HEK293 (cell line): ENCODE results near the gene HCRTR2.

Experiments
- CTCF ChIA-PET: fragments of 350-600 bp; formaldehyde crosslinking; extraction: SDS; loops from one replicate; lab custom pipeline; 2021; ENCODE audit warnings: antibody characterized with exemption; lab: Yijun Ruan, JAX
- POLR2A ChIA-PET: fragments of 300-600 bp; formaldehyde crosslinking; extraction: SDS; loops from one replicate; lab custom pipeline; 2020; ENCODE audit warnings: antibody characterized with exemption, inconsistent platforms; lab: Yijun Ruan, JAX
- H3K27ac ChIP-seq: fragments of 200-500 bp; sonication (Bioruptor generic); 2 replicates; pipeline ENCODE4 v1.5.1; 2014; ENCODE audit warnings: low read depth, low read length, control low read depth, inconsistent platforms; ENCODE audit errors: extremely low read depth
- H3K36me3 ChIP-seq, 2 experiments: fragments of 200-500 bp in 1 of 2; sonication (Bioruptor generic) in 1 of 2; 1 replicate in 1 of 2; 2 replicates in 1 of 2; pipeline ENCODE4 v1.5.1; 2014 to 2017; ENCODE audit warnings: inconsistent platforms in 2 of 2, low read length in 2 of 2; ENCODE audit not compliant: control insufficient read depth in 2 of 2, insufficient read depth in 1 of 2
- H3K4me1 ChIP-seq: fragments of 200-500 bp; sonication (Bioruptor generic); 2 replicates; pipeline ENCODE4 v1.5.1; 2014; ENCODE audit warnings: mild to moderate bottlenecking, low read length, inconsistent platforms; ENCODE audit not compliant: control insufficient read depth, insufficient read depth
- H3K4me3 ChIP-seq: 2 replicates; pipeline ENCODE4 v1.5.1; 2011; ENCODE audit warnings: low read depth, mild to moderate bottlenecking, control low read depth, low read length, moderate library complexity
- H3K9me3 ChIP-seq: fragments of 200-500 bp; sonication (Bioruptor generic); 2 replicates; pipeline ENCODE4 v1.5.1; 2014; ENCODE audit warnings: low read depth, low read length, inconsistent platforms; ENCODE audit not compliant: control insufficient read depth, insufficient read depth
- GLI2 ChIP-seq: fragments of 450-650 bp; formaldehyde crosslinking; IDR thresholded peaks from 2 replicates; pipeline ENCODE4; 2017; ENCODE audit warnings: missing biosample characterization, missing genetic modification characterization, low read depth, borderline replicate concordance
- KLF9 ChIP-seq: fragments of 450-650 bp; formaldehyde crosslinking; IDR thresholded peaks from 2 replicates; pipeline ENCODE4 v1.5.1; 2016; ENCODE audit warnings: missing biosample characterization, missing genetic modification characterization, low read depth
- MYNN ChIP-seq: fragments of 450-650 bp; formaldehyde crosslinking; IDR thresholded peaks from 2 replicates; pipeline ENCODE4 v1.5.1; 2016; ENCODE audit warnings: missing biosample characterization, missing genetic modification characterization, borderline replicate concordance
- PRDM1 ChIP-seq: fragments of 450-650 bp; formaldehyde crosslinking; IDR thresholded peaks from 2 replicates; pipeline ENCODE4; 2016; ENCODE audit warnings: missing biosample characterization, missing genetic modification characterization
- SP7 ChIP-seq: fragments of 450-650 bp; formaldehyde crosslinking; IDR thresholded peaks from 2 replicates; pipeline ENCODE4 v1.5.1; 2016; ENCODE audit warnings: missing biosample characterization, missing genetic modification characterization
- ZBTB20 ChIP-seq: fragments of 450-650 bp; formaldehyde crosslinking; IDR thresholded peaks from 2 replicates; pipeline ENCODE4 v1.5.1; 2016; ENCODE audit warnings: missing biosample characterization, missing genetic modification characterization
- ZBTB8A ChIP-seq: fragments of 450-650 bp; formaldehyde crosslinking; IDR thresholded peaks from 2 replicates; pipeline ENCODE4 v1.5.1; 2016; ENCODE audit warnings: missing biosample characterization, missing genetic modification characterization
- ZIC2 ChIP-seq: fragments of 450-650 bp; formaldehyde crosslinking; IDR thresholded peaks from 2 replicates; pipeline ENCODE4 v1.5.1; 2016; ENCODE audit warnings: missing biosample characterization, missing genetic modification characterization
- ZNF10 ChIP-seq: fragments of 450-650 bp; formaldehyde crosslinking; IDR thresholded peaks from 2 replicates; pipeline ENCODE4 v1.5.1; 2017; ENCODE audit warnings: missing biosample characterization, missing genetic modification characterization
- ZNF211 ChIP-seq: fragments of 450-650 bp; formaldehyde crosslinking; IDR thresholded peaks from 2 replicates; pipeline ENCODE4 v1.5.1; 2016; ENCODE audit warnings: low read depth, missing biosample characterization, missing genetic modification characterization
- ZNF214 ChIP-seq: fragments of 450-650 bp; formaldehyde crosslinking; IDR thresholded peaks from 2 replicates; pipeline ENCODE4 v1.5.1; 2017; ENCODE audit warnings: missing biosample characterization, mild to moderate bottlenecking, missing genetic modification characterization, borderline replicate concordance
- ZNF23 ChIP-seq: fragments of 450-650 bp; formaldehyde crosslinking; IDR thresholded peaks from 2 replicates; pipeline ENCODE4 v1.5.1; 2016; ENCODE audit warnings: missing biosample characterization, missing genetic modification characterization, borderline replicate concordance
- ZNF274 ChIP-seq, 2 experiments: fragments of 200-500 bp in 1 of 2; fragments of 450-650 bp in 1 of 2; sonication (Bioruptor generic) in 1 of 2; formaldehyde crosslinking in 1 of 2; IDR thresholded peaks; 2 replicates each; pipeline versions ENCODE4 v1.5.1 to v1.6.1; 2014 to 2016; ENCODE audit warnings: borderline replicate concordance in 1 of 2, inconsistent platforms in 1 of 2, low read length in 1 of 2, missing biosample characterization in 1 of 2, missing genetic modification characterization in 1 of 2
- ZNF335 ChIP-seq: fragments of 450-650 bp; formaldehyde crosslinking; conservative IDR thresholded peaks from 2 replicates; pipeline ENCODE4 v1.5.1; 2016; ENCODE audit warnings: missing biosample characterization, missing genetic modification characterization
- ZNF354C ChIP-seq: fragments of 450-650 bp; formaldehyde crosslinking; IDR thresholded peaks from 2 replicates; pipeline ENCODE4 v1.5.1; 2016; ENCODE audit warnings: missing biosample characterization, missing genetic modification characterization, low read depth, borderline replicate concordance
- ZNF48 ChIP-seq: fragments of 450-650 bp; formaldehyde crosslinking; IDR thresholded peaks from 2 replicates; pipeline ENCODE4 v1.5.1; 2016; ENCODE audit warnings: missing biosample characterization, missing genetic modification characterization
- ZNF555 ChIP-seq: fragments of 450-650 bp; formaldehyde crosslinking; conservative IDR thresholded peaks from 2 replicates; pipeline ENCODE4 v1.5.1; 2017; ENCODE audit warnings: missing biosample characterization, mild to moderate bottlenecking, missing genetic modification characterization, inconsistent platforms
- ZNF560 ChIP-seq: fragments of 450-650 bp; formaldehyde crosslinking; IDR thresholded peaks from 2 replicates; pipeline ENCODE4 v1.5.1; 2017; ENCODE audit warnings: missing biosample characterization, missing genetic modification characterization, borderline replicate concordance
- ZNF707 ChIP-seq: fragments of 450-650 bp; formaldehyde crosslinking; IDR thresholded peaks from 2 replicates; pipeline ENCODE4 v1.5.1; 2016; ENCODE audit warnings: missing biosample characterization, missing genetic modification characterization
- ZNF776 ChIP-seq: fragments of 450-650 bp; formaldehyde crosslinking; IDR thresholded peaks from 2 replicates; pipeline ENCODE4 v1.5.0; 2017; ENCODE audit warnings: missing biosample characterization, missing genetic modification characterization, borderline replicate concordance
- ZNF777 ChIP-seq: fragments of 450-650 bp; formaldehyde crosslinking; IDR thresholded peaks from 2 replicates; pipeline ENCODE4 v1.5.1; 2017; ENCODE audit warnings: missing biosample characterization, missing genetic modification characterization, borderline replicate concordance
- ZNF785 ChIP-seq: fragments of 450-650 bp; formaldehyde crosslinking; IDR thresholded peaks from 2 replicates; pipeline ENCODE4 v1.5.1; 2016; ENCODE audit warnings: missing biosample characterization, missing genetic modification characterization
- ZNF792 ChIP-seq: fragments of 450-650 bp; formaldehyde crosslinking; IDR thresholded peaks from 2 replicates; pipeline ENCODE4 v1.5.1; 2016; ENCODE audit warnings: missing biosample characterization, missing genetic modification characterization
- ZNF830 ChIP-seq: fragments of 450-650 bp; IDR thresholded peaks from 2 replicates; pipeline ENCODE4 v1.5.0; 2018; ENCODE audit warnings: missing biosample characterization, missing genetic modification characterization, low read depth, mild to moderate bottlenecking, moderate library complexity
- TF ChIP-seq, protein P1 (sequence below): fragments of 450-650 bp; formaldehyde crosslinking; IDR thresholded peaks from 2 replicates; pipeline ENCODE4 v1.5.1; 2016; ENCODE audit warnings: missing biosample characterization, missing genetic modification characterization, borderline replicate concordance
- TF ChIP-seq, protein P2 (sequence below): fragments of 450-650 bp; formaldehyde crosslinking; IDR thresholded peaks from 2 replicates; pipeline ENCODE4 v1.5.1; 2016; ENCODE audit warnings: missing biosample characterization, missing genetic modification characterization
- TF ChIP-seq, protein P3 (sequence below): fragments of 450-650 bp; formaldehyde crosslinking; IDR thresholded peaks from 2 replicates; pipeline ENCODE4 v1.5.1; 2016; ENCODE audit warnings: missing biosample characterization, missing genetic modification characterization
- TF ChIP-seq, protein P4 (sequence below): fragments of 450-650 bp; formaldehyde crosslinking; IDR thresholded peaks from 2 replicates; pipeline ENCODE4 v1.5.1; 2017; ENCODE audit warnings: missing biosample characterization, missing genetic modification characterization
- TF ChIP-seq, protein P5 (sequence below): fragments of 450-650 bp; formaldehyde crosslinking; IDR thresholded peaks from 2 replicates; pipeline ENCODE4 v1.5.1; 2016; ENCODE audit warnings: missing biosample characterization, missing genetic modification characterization

HCRTR2 gene

DNA sequence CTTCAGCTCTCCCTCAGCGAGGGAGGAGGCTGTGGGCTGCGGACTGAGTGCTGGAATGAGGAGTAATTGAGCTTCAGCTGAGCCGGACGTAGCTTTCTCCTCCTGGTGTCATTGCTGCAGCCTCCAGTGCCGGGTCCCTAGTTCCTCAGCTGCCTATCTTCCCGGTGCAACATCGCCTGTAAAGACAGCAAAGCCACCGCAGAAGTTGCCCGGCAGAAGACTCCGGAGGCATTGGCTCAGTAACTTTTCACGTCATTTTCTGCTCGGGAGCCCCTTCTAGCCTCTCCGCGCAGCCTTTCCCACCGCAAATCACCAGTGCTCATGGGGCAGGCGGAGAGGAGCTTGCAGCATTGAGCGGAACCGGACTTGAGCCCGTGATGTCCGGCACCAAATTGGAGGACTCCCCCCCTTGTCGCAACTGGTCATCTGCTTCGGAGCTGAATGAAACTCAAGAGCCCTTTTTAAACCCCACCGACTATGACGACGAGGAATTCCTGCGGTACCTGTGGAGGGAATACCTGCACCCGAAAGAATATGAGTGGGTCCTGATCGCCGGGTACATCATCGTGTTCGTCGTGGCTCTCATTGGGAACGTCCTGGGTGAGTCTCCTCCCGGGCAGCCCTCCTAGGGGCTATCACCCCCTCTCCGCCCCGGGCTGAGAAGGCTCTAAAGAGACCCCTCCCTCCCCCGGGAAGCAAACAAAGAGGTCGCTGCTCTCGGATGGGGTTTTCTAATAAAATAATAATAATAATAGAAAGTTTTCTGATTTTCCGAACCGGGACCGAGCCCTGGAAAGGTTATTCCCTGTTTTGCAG lies at the start of gene HCRTR2:
Gene HCRTR2 (plus strand): TSS at position 305 of the 816 bp plus-strand sequence. CDS start 73 bp downstream, at position 378.
- Histone ChIP-seq H3K4me3 (peak within 1 kb of the TSS; percentile 31), H3K9me3 (no peaks in the 10 kb centered on the region), H3K36me3 (no peaks in the 10 kb centered on the region), H3K4me1 (peaks cover 8% of the 10 kb centered on the region; the same call in 1 of the 2 replicates), H3K27ac (no peak within 1 kb of the TSS)
- ChIA-PET CTCF (interaction anchor here (0.6 to 1.8 kb wide), 5 partner anchors 10 to 864 kb away, joined by 3 to 9 read pairs (median 3); no protein-coding TSS in a partner anchor), POLR2A (interaction anchor here (0.6 kb wide), 1 partner anchor 86 kb away, joined by 5 read pairs; no protein-coding TSS in a partner anchor)
- TF ChIP-seq ZNF214 (tag by site-specific recombination) (no peak), ZNF274 (IDR thresholded peaks at IDR 0.05; ENCODE audit: low read length) (no peak), ZNF274 (tag by site-specific recombination; IDR thresholded peaks at IDR 0.05; ENCODE audit: borderline replicate concordance) (no peak), ZNF354C (tag by site-specific recombination) (no peak), ZNF776 (tag by site-specific recombination) (no peak), MYNN (tag by site-specific recombination) (no peak), ZNF830 (tag by site-specific recombination) (no peak), SP7 (tag by site-specific recombination) (no peak), ZNF777 (0 out of 2 replicates have a peak, but pooled peaks have one; percentile 50), ZBTB20 (tag by site-specific recombination) (peak; percentile 52; the same call in 1 of the 2 replicates), PRDM1 (0 out of 2 replicates have a peak, but pooled peaks have one; percentile 37), KLF9 (tag by site-specific recombination) (no peak), GLI2 (tag by site-specific recombination) (no peak), ZNF23 (tag by site-specific recombination) (no peak), ZNF560 (tag by site-specific recombination) (no peak), ZBTB8A (no peak), ZIC2 (no peak), ZNF335 (peak; percentile 62), ZNF785 (tag by site-specific recombination) (no peak), ZNF707 (tag by site-specific recombination) (no peak), ZNF555 (tag by site-specific recombination) (no peak), ZNF792 (tag by site-specific recombination) (no peak), ZNF211 (tag by site-specific recombination) (no peak), ZNF10 (tag by site-specific recombination) (no peak), ZNF48 (tag by site-specific recombination) (no peak)
- TF ChIP-seq, protein P1, sequence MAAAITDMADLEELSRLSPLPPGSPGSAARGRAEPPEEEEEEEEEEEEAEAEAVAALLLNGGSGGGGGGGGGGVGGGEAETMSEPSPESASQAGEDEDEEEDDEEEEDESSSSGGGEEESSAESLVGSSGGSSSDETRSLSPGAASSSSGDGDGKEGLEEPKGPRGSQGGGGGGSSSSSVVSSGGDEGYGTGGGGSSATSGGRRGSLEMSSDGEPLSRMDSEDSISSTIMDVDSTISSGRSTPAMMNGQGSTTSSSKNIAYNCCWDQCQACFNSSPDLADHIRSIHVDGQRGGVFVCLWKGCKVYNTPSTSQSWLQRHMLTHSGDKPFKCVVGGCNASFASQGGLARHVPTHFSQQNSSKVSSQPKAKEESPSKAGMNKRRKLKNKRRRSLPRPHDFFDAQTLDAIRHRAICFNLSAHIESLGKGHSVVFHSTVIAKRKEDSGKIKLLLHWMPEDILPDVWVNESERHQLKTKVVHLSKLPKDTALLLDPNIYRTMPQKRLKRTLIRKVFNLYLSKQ: no peak
- TF ChIP-seq, protein P2, sequence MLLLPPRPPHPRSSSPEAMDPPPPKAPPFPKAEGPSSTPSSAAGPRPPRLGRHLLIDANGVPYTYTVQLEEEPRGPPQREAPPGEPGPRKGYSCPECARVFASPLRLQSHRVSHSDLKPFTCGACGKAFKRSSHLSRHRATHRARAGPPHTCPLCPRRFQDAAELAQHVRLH: no peak
- TF ChIP-seq, protein P3, sequence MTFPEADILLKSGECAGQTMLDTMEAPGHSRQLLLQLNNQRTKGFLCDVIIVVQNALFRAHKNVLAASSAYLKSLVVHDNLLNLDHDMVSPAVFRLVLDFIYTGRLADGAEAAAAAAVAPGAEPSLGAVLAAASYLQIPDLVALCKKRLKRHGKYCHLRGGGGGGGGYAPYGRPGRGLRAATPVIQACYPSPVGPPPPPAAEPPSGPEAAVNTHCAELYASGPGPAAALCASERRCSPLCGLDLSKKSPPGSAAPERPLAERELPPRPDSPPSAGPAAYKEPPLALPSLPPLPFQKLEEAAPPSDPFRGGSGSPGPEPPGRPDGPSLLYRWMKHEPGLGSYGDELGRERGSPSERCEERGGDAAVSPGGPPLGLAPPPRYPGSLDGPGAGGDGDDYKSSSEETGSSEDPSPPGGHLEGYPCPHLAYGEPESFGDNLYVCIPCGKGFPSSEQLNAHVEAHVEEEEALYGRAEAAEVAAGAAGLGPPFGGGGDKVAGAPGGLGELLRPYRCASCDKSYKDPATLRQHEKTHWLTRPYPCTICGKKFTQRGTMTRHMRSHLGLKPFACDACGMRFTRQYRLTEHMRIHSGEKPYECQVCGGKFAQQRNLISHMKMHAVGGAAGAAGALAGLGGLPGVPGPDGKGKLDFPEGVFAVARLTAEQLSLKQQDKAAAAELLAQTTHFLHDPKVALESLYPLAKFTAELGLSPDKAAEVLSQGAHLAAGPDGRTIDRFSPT (tag by site-specific recombination): no peak
- TF ChIP-seq, protein P4, sequence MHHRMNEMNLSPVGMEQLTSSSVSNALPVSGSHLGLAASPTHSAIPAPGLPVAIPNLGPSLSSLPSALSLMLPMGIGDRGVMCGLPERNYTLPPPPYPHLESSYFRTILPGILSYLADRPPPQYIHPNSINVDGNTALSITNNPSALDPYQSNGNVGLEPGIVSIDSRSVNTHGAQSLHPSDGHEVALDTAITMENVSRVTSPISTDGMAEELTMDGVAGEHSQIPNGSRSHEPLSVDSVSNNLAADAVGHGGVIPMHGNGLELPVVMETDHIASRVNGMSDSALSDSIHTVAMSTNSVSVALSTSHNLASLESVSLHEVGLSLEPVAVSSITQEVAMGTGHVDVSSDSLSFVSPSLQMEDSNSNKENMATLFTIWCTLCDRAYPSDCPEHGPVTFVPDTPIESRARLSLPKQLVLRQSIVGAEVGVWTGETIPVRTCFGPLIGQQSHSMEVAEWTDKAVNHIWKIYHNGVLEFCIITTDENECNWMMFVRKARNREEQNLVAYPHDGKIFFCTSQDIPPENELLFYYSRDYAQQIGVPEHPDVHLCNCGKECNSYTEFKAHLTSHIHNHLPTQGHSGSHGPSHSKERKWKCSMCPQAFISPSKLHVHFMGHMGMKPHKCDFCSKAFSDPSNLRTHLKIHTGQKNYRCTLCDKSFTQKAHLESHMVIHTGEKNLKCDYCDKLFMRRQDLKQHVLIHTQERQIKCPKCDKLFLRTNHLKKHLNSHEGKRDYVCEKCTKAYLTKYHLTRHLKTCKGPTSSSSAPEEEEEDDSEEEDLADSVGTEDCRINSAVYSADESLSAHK (tag by site-specific recombination): no peak
- TF ChIP-seq, protein P5, sequence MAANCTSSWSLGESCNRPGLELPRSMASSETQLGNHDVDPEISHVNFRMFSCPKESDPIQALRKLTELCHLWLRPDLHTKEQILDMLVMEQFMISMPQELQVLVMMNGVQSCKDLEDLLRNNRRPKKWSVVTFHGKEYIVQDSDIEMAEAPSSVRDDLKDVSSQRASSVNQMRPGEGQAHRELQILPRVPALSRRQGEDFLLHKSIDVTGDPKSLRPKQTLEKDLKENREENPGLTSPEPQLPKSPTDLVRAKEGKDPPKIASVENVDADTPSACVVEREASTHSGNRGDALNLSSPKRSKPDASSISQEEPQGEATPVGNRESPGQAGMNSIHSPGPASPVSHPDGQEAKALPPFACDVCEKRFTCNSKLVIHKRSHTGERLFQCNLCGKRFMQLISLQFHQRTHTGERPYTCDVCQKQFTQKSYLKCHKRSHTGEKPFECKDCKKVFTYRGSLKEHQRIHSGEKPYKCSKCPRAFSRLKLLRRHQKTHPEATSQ (tag by site-specific recombination): no peak
